NCI-H1105 (cell line): ENCODE measurements around the gene LLPH.
A peak's percentile ranks its signal among the peaks of the same experiment; 100 is the strongest.

Source experiments
- DNase-seq: peaks from one replicate; lab custom pipeline; 2025; lab: John Stamatoyannopoulos, UW

Gene LLPH

DNA sequence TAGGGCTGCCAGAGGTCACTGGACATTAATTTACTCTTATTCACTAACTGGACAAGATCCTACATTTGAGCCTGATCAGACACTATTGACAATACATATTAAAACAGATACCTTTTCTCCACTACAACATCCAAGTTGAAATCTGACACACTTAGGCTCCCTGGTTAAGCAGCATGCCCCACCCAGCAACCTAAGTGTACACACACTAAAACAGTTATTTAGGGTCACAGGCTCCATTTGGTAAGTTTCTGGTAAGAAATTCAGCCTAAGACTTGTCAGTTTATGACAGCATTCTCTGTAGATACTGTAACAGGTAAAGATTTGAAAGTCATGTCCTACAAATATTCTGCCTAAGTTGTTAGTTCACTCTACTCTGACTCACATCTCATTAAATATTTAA is 12.3 kb upstream of the LLPH start:
- no peak for DNase-seq

DNA sequence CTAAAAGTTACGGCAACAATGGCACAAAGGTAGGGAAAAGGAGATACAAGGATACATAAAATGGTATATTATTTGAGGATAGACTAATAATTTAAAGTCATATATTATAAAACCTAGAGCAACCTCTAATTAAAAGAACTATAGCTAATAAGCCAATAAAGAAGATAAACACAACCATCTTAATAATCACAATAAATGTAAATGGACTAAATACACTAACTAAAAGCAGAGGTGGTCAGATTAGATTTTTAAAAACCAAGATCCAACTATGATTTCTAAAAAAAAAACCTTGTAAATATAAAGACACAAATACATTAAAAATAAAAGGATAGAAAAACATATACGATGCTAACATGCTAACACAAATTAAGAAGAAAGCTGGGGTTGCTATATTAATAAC is 10.7 kb upstream of the LLPH start:
- no peak for DNase-seq

DNA sequence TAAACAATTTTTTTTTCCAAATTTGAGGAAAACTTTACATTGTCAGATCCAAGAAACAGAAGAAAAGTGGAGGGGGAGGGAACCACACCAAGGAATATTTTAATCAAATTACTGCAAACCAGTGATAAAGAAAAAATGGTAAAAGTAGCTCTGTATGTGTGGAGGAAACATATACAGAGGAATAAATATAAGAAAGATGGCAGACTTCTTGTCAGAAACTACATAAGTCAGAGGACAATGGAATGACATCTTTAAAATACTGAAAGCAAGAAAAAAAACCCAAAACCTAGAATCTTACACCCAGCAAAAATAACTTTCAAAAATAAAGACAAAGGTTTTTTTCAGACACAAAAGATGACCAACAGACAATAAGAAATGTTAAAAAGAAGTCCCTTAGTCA is 10.2 kb upstream of the LLPH start:
- DNase-seq, result no peak

DNA sequence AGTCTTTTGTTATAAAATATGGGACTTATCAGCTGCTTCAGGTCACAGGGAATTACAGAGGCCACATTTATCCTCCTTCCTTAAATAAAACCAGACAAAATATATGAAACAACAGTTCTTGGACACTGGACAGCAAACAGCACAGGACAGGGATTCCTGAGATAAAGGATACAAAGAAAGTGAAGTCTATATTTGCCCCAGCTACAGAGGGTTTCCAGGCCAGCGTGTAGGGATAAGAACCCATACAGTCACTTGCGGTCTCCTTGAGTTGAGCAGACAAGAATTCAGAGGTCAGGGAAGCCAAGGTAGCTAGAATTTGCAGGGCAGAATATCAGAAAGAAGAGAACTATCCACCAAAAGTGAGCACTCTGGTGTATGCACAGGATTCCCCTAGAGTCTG is 8.8 kb upstream of the LLPH start:
- no peak for DNase-seq

DNA sequence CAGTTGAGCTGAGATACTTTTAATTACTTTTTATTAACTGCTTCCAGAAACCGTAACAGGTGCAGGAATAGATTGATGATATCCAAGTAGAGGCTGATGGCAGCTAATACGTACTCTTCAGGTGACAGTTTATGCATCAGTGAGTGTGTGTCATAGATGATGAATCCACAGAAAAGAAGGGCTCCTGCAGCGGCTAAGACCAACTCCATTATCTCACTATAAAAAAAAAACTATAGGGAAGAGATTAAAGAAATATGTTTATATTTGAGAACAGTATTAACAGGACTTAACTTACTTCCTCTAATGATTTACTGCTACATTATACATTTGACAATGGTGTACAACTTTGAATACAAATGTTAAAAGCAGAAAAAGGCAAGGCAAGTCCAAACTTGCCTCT is 7.4 kb upstream of the LLPH start:
- peak; percentile 72 for DNase-seq

DNA sequence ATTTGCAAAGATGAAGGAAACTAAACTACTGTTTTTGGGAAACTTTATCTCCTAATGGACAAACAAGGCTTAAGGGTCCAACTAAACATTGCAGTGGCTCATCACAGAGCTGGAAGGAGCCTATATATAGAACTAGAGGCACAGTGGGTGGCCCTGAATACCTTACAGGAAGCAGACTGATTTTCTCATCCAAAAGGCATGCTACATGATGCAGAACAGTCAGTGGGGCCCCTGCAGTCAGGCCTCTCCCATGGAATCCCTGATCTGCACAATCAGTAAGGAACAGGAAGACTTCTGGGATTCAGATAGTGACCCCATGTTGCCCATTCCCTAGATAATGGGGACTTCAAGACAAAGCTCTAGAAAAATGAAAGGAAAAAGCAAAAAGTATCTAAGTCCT is 1.9 kb upstream of the LLPH start:
- DNase-seq, result no peak

DNA sequence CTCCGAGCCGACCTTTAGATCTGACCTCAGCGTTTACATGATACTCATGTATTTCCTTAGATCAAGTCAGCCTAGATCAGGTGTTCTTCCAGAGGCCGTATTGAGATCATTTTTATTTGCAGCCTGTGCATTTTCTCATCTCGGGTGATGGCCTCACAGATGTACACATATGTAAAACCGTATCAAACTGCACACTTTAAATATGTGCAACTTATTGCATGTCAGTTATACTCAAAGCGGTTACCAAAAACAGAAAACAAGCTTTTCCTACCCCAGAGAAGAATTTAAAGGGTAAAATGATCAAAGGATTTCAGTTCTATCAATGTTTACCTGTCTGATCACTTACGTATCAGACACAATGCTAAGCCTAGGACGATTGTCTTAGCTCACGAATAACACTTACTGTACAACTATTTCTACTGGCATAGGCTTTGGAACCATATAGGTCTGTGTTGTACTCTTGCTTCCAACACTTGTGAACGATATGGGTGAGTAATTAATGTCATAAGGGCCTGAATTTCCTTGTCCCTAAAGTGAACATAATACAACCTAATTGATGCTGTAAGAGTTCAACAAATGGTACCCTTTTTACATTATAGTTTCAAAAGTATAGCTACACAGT is 628 bp upstream of the LLPH start:
- DNase-seq, result no peak

DNA sequence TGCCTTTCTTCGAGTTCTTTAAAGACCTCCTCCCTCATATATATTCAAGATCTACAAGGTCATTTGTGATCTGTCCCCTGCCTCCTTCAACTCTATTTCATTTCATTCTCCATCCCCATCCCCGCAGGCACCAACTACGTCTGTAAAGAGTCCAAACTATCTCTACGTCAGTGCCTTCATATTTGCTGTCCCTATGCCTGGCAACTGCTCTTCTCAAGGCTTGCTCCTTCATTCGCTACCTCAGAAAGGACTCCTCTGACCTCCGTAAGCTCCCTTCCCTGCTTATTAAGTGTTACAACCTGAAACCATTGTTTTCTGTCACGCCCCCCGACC is 650 bp downstream of the LLPH start:
- DNase-seq, result no peak

DNA sequence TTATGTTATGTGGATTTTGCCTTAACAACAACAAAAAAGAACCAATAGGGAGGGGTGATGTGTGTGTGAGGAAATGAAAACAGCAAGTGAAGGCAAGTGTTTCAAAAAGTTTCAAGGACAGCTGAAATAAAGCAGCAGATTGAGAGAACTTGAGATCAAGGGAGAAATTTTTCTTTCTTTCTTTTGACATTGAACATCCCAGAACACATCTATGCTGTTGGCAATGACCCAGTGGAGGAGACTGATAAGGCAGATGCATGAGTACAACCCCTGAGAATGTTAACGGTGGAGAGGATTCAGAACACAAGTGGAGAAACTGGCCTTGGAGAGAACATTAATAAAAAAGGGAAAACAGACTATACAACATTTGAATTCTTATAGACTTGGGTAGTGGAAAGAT is 2.9 kb downstream of the LLPH start:
- DNase-seq, result no peak

DNA sequence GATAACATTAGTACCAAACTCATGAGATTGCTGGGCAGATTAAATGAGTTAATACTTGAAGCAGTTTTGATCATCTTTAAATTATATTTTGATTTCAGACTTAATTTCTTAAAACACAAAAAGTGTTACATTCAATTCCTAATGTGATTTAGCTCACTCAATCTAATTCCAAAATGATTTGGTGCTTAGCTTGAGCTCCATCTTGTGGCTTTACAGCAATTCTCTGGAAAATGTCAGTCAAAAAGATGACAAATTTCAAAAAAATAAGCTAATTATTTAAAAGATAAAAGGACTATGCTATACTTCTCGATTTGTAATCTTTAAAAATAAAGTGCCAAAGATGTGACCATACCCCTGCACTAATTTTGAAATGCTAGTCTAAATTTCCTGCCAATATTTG is 10.1 kb downstream of the LLPH start:
- DNase-seq, result no peak

DNA sequence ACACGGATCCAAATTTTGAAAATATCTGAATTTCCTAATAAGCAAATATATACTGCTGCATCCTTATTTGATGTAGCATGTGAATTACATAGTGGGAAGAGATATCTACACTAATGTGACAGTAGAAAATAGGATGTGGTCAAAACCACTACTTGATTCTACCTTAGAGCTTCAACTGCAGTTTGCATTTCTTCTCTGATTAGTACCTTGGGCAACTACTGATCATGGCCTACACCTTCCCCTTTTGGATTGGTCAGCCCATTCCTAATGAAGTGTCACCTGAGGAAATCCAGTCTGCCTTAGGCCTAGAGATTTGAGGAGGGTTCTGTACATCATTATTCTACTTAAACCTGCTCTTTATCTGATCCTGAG is 10.7 kb downstream of the LLPH start:
- no peak for DNase-seq

DNA sequence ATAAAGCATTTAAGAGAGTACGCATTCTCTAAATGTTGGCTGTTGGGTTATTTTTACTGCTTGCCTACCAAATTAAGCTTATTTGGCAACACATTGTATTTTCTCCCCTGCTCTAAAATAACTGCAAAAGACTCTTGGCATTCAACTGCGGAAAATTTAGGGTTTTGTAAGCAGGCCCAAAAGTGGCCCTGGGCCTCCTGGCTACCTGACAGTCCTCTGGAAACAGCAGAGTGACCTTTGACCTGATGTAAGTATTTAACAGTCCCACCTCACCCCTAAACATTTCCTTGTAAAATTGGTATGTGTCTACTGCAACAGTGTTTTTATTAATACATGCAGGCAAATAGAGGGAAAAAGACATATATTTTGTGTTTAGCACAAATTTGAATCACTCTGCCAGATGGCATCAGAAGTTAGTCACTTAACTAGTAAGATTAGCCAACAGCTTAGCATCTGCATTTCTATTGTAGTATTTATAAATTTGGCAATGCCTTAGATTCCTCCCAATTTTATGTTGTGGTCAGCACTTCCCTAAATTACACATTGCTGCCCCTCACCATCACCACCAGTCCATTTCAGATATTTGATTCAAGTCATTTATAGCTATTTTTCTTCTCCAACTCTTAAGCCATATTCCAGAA is 11.2 kb downstream of the LLPH start:
- DNase-seq, result no peak

DNA sequence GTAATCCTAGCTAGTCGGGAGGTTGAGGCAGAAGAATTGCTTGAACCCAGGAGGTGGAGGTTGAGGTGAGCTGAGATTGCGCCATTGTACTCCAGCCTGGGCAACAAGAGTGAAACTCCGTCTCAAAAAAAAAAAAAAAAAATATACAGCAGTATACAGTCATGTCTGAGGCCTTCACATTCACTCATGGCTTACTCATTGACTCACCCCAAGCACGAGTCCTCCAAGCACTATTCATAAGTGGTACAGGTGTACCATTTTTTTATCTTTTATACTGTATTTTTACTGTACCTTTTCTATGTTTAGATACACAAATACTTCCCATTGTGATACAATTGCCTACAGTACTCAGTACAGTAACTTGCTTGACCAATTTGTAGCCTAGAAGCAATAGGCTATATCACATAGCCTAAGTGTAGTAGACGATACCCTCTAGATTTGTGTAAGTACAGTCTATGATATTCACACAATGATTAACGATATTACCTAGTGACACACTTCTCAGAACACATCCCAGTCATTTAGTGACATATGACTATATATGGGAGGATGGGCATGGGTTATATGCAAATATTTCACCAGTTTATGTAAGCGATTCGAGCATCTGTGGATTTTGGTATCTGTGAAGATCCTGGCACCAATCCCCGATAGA is 12.2 kb downstream of the LLPH start:
- DNase-seq, result no peak

DNA sequence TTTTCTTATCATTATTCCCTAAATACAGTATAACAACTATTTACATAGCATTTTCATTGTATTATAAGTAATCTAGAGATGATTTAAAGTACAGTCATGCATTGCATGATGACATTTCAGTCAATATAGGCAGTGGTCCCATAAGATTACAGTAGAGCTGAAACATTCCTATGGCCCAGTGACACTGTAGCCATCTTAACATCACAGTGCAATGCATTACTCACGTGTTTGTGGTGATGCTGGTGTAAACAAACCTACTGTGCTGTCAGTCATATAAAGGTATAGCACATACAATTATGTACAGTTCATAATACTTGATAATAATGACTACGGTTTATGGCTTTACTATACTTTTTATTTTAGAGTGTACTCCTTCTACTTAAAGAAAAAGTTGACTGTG is 13.3 kb downstream of the LLPH start:
- DNase-seq, result no peak

DNA sequence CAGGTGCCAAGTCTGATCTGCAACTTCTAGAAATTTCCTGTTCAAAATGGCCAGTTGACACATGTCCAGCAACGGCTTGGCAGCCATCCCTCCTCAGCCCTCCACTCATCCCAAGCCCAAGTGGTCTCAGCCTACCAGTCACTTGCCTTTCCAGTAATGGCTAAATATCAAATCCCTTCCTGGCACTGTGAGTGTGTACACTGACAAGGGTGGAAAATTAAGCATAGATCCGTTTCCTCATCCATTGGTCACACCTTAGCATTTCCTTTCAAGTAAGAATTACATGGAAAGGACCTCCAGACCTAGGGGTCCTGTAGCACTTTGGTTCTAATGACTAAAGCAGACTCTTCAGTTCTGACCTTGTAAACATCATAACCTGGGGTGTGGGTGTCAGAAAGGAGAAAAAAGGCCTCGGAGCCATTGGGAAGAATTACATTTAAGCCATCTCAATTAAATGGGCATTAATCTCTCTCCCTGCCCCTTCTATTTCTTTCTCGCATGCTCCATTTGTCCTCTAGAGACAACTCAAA is 15.4 kb downstream of the LLPH start:
- DNase-seq, result no peak

DNA sequence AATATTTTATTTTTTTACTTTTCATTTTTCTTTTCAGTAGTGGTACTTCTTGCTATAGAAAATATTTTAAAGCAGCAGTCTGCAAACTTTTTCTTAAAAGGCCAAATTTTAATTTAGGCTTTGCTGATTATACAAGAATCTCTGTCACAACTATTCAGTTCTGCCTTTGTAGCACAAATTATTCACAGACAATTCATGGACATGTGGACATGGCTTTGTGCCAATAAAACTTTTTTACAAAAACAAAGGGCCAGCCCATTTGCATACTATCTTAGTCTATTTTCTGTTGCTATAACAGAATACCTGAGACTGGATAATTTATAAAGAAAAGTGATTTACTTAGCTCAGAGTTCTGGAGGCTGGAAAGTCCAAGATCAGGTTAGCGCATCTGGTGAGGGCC is 17.1 kb downstream of the LLPH start:
- DNase-seq, result no peak

DNA sequence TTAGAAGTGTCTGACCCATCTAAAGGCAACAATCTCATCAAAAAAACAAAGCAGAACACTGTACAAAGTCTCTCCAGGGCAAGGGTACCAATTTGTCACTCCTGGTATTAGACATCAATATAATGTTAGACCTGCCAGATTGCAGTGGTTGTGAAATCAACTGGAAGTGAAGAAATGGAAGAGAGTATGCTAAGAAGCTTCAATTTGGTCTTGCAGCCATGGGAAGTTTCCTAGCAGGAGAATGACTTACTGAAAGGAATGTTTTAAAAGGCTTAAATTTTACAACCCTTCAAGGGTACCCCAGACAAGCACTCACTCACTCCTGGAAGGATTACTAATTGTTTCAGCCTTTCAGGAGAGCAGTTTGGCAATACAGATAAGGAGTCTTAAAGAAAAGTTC is 18.9 kb downstream of the LLPH start:
- DNase-seq, result no peak

DNA sequence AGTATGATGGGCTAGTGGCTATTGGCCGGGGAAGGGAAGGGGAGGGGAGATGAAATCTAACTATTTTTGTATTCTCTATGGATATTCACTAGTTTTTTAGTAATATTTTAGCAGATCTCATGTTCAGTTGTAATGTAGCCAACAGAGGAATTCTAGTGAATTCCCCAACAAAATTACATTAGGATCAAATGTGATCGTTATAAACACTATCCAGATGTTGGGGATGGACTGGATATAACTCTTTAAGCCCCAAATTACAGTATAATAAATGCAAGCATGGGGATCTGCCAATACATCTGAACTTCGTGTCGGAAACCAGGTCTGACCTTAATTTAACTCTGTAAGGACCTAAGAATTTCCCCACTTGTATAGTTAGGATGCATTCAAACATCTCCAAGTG is 21.5 kb downstream of the LLPH start:
- no peak for DNase-seq

DNA sequence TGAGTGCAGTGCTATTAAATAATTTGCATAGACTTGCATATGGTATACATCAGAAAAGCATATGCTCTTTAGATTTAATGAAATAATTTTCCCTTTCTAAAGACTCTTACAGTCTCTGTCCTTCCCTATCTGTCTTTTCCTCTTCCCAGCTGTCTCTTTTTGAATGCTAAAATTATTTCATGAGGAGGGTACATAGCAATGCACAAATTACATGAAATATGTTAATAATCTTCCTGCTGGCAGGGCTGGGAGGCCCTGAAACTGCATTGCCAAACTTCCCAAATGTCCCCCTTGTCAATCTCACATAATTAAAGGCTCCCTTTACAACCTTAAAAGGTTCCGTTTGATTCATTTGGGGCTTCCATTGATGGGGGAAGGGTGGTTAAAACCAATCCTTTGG is 22.2 kb downstream of the LLPH start:
- DNase-seq, result no peak

DNA sequence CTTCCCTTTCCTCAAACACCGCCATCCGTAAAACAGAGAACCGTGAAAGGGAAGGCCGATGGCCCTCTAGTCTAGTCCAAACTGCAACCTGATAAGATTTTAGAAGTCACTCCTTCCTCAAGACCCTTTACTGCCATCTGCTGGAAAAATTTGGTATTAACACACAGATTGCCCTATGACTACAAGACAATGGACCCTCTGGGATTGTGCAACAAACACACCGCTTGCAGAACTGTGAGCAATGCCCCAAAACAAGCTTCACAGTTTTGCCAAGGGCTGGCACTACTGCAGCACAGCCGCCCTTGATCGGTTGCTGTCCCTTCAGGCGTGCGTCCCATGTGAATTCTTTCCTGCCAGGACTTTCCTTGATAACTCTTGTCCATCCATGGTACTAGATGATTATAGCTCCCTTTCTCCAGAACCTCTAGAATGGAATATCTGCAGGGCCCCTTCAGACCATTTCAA is 23.1 kb downstream of the LLPH start:
- peak; percentile 83 for DNase-seq

DNA sequence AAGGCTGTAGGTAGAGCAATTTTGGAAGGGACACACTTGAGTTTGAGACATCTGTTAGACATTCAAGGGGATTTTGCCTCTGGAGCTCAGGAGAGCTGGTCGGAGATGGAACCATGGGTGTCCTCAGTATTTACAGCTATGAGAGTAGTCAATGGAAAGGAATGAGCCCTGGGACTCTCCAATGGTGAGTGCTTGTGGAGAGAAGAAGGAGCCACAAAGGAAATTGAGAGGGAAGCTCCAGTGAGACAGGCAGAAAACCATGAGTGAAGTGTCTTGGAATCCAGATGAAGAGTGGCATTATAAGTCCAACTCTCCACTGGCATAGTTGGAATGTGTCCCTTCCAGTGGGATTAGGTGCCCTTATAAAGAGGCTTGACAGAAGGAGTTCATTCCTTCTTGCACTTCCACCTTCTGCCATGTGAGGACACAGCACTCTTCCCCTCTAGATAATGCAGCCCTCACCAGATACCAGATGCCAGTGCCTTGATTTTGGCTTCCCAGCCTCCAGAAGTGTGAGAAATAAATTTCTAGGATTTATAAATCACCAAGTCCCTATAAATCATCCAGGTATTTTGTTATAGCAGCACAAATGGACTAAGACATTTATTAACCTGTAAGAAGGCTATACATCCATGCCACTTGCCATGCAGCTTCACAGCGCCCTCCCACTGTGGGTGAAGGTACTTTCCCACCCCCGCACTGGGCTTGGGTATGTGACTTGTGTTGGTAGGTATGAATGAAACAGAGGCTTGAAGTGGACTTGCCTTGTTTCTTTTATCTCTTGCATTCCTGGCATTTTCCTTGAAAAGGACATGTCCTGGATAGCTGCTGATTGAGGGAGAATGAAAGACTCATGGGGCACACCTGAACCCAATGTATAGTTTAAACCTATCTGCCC is 27.3 kb downstream of the LLPH start:
- DNase-seq, result no peak

DNA sequence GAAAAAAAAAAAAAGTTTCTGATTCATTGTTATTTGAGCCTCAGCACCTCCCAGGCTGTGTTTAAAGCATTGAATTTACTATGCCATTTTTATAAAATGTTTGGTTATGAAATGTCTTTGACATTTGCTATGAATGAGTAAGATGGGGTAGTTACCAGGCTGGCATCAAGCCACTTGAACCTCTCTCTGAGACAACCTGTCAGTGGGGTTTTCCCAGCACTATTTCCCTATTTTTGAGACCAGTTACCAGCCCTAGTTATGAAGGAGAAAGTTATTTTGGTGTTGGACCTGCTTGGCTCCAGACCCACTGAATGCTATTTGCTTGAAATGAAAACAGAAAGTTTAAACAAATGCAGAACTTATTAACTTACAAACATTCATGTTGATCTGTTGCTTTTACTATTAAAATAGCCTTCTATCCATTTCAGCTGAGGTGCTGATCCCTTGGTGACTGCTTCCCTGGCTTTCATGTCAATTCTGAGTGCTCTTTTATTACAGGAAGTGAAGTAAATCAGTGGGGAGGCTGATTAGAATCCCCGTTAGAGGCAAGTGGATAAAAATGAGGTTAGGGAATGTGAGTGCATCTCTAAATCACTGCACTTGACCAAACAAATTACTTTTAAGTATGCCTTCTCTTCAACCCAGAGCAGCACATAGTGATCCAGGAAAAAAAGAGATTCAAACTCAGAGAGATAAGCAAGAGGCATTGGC is 37.8 kb downstream of the LLPH start:
- no peak for DNase-seq
